Activated CD4-positive, alpha-beta T cell treated with anti-CD3 and anti-CD28 coated beads, Interleukin-10, Interleukin-2, amounts not matched to agents 100 ng/mL and 50 ng/mL, durations not matched to agents 16 hours and 8 hours (primary cell): Measurements from ENCODE around the gene ANTKMT.

Experiments
- DNase-seq: peaks from one replicate; pipeline ENCODE4 v3.0.0-alpha.2; 2020

The ANTKMT gene

GRCh38 chr16:766008-766819, 45.3 kb downstream of the ANTKMT start:
- DNase-seq = no peak

- no peak for DNase-seq
These were observed 46.1 kb downstream of the ANTKMT start for GRCh38 chr16:766820-767640.

GRCh38 chr16:767743-768235, 46.8 kb downstream of the ANTKMT start:
- no peak for DNase-seq

- no peak for DNase-seq
These were observed 47.5 kb downstream of the ANTKMT start for GRCh38 chr16:768428-768827.

- DNase-seq = no peak
These were observed 48.3 kb downstream of the ANTKMT start for GRCh38 chr16:769184-769784.

- no peak for DNase-seq
These were observed 49.0 kb downstream of the ANTKMT start for GRCh38 chr16:769934-770333.

- DNase-seq = no peak
These were observed 49.5 kb downstream of the ANTKMT start for GRCh38 chr16:770411-770810.
